Heart left ventricle (tissue), 16 donors: ENCODE results near the gene INSM1. TPM values are rescaled to one million over a fixed set of nuclear protein-coding genes. Genes with fewer than 3 reads are reported as not detected.

ENCODE experiments used
- ATAC-seq, 4 donors: fragments of 200-7000 bp; cut with Tn5 transposase; one replicate each; pipeline ENCODE4 v1.9.1; 2020 to 2022; ENCODE audit warnings: moderate library complexity in 4 of 4, mild to moderate bottlenecking in 3 of 4, moderate number of reproducible peaks in 1 of 4
- DNase-seq, 5 donors: peaks; one replicate each; pipeline ENCODE4 v3.0.0-alpha.2; 2020
- H3K27ac ChIP-seq, 12 donors: fragments of 200-600 bp; sonication (generic) in 4 of 12; one replicate each; pipeline versions ENCODE4 v1.5.0 to v1.8.0; 2016 to 2022; ENCODE audit warnings: mild to moderate bottlenecking in 2 of 12
- H3K27me3 ChIP-seq, 9 donors: fragments of 200-600 bp; sonication (generic) in 2 of 9; one replicate each; pipeline versions ENCODE4 v1.5.1 to v1.8.0; 2016 to 2022; ENCODE audit warnings: mild to moderate bottlenecking in 3 of 9
- H3K36me3 ChIP-seq, 9 donors: fragments of 200-600 bp; sonication (generic) in 2 of 9; one replicate each; pipeline versions ENCODE4 v1.5.0 to v1.8.0; 2018 to 2022; ENCODE audit warnings: mild to moderate bottlenecking in 2 of 9
- H3K4me1 ChIP-seq, 12 donors: fragments of 200-600 bp; sonication (generic) in 4 of 12; one replicate each; pipeline versions ENCODE4 v1.5.0 to v1.8.0; 2016 to 2022; ENCODE audit warnings: mild to moderate bottlenecking in 3 of 12
- H3K4me3 ChIP-seq, 12 donors: fragments of 200-600 bp; sonication (generic) in 4 of 12; one replicate each; pipeline versions ENCODE4 v1.5.0 to v1.8.0; 2017 to 2022; ENCODE audit warnings: mild to moderate bottlenecking in 9 of 12, moderate library complexity in 4 of 12
- H3K9me3 ChIP-seq, 12 donors: fragments of 200-600 bp; sonication (generic) in 4 of 12; one replicate each; pipeline versions ENCODE4 v1.5.0 to v1.8.0; 2016 to 2022; ENCODE audit warnings: mild to moderate bottlenecking in 1 of 12
- POLR2A ChIP-seq, 2 donors: fragments of 450-650 bp; IDR thresholded peaks; one replicate each; pipeline ENCODE4 v1.6.1; 2017; ENCODE audit warnings: antibody characterized with exemption in 2 of 2, mild to moderate bottlenecking in 2 of 2, moderate library complexity in 2 of 2
- WGBS, 4 donors: extraction: QIAGEN DNeasy Blood & Tissue Kit in 2 of 4; methylation state at CpG; one replicate each; pipeline versions ENCODE4 v1.1.5 to v1.1.7; 2013 to 2018; 5-methylcytosine and 5-hydroxymethylcytosine counted together
- intact Hi-C, 10 donors: fragments of 100-400 bp; cut with DNase I; formaldehyde crosslinking; loops; one replicate each; pipeline versions ENCODE4 v1.11.1 to v1.14.2; 2022
- polyA plus RNA-seq, 2 donors: library from polyadenylated mRNA; stranded (reverse); fragments of 200-250 nt; gene quantifications; one replicate each; pipeline ENCODE4 v1.2.3, GENCODE V29; 2013
- total RNA-seq, 9 donors: library from RNA; depleted of rRNA in 2 of 9; stranded (reverse); fragments of >200 nt in 2 of 9; fragmentation: NEBNext Ultra II Directional in 3 of 9; extraction: Animal tissue kit (Norgen Biotek cat#: 25700) in 3 of 9; gene quantifications; one replicate each; pipeline versions ENCODE4 v1.1.0 to v1.2.4, GENCODE V29; 2016 to 2023
- TF ChIP-seq, protein P1 (sequence below), 12 donors: fragments of 200-600 bp; sonication (generic) in 4 of 12; IDR thresholded peaks; one replicate each; pipeline versions ENCODE4 v1.5.0 to v1.8.0; 2018 to 2022; ENCODE audit warnings: antibody characterized with exemption in 12 of 12, mild to moderate bottlenecking in 5 of 12
- donor health status: ischemic (EF 13 %, LVEDD 7.1; RV severe dilation, severe dysfunction).
- donor health status: healthy with polysubstance abuse.
- donor health status: DM: no; HTN: yes; CAD: no.
- donor health status: DM: no; HTN: no; CAD: no.
- donor health status: ischemic (EF 25% LVEDD 6.9; RV normal size, moderate dysfunction).
- donor health status: ischemic (EF 25% LVEDD 5.7; RV mildly dilated, moderate dysfunction).
- donor health status: healthy.
- donor health status: DM: yes; HTN: yes; CAD: no.
- donor health status: ischemic (EF 35%, LVEDD 5.7; RV mildly dilated, moderate dysfunction).
- donor health status: nonischemic (EF 11% LVEDD 7.7; RV severe dilation, severe dysfunction).
- donor health status: DM: yes; HTN: yes; CAD: no.
- donor health status: PGD.
- donor health status: ischemic (EF 29% LVEDD 5.4; RV normal size, mild dysfunction).
- donor health status: nonischemic (EF 23%, LVEDD 6.1; RV moderate dilation, normal function).

The INSM1 gene
- total and polyA plus RNA-seq, 11 donors, result 0.08 TPM; not detected in 10

DNA sequence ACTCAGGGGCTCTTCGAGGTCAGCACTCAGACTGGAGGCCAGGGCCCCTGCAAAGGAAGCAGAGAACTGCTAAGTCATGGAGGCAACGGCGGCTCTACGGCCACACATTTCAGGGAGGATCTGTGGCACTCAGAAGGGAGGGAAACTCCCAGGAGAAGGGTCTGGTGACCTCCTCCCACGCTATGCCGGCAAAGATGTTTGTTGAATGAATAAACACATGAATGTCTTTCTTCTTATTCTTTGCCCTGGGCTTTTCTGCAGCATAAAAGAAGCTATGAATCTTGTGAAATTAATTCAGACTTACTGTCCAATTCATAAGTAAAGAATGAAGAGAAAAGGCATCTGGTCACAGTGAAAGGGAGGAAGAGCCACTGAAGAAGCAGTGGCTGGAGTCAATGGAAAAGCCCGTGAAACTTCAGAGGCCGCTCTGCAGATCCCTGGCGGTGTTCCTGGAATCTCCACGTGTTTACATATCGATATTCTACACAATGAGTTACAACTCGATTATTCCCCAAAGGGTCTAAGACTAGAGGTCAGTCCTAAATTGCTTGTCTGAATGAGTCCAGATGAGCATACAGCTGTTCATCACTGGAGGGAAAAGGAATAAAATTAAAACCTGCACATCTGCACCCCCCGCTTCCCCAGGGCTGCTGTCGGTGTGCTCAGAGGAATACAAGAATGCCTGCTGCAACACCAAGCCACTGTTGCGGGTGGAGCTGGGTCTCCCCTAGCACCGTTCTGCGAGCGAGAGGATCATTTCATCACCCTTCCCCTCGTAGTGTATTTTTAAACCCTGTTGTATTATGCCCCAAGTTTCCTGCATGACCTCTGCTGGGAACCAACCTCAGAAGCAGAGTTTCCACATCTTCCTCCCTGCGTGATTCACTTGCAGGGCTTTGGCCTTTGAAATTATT is 25.6 kb downstream of the INSM1 start:
- no peak overlapping the region for H3K4me3 ChIP-seq
- intact Hi-C loops, result no loop called here
- peaks cover 0 to 9% (median 0%) of the 10 kb centered on the region in 12 donors for H3K4me1 ChIP-seq
- no peaks in the 10 kb centered on the region for H3K27me3 ChIP-seq
- ATAC-seq, result no peak
- no peak for DNase-seq
- no peak overlapping the region for H3K27ac ChIP-seq
- peaks cover 0 to 44% (median 25%) of the 10 kb centered on the region in 9 donors for H3K36me3 ChIP-seq
- 71 to 76% (median 73%) methylated on average over 20 of the region's 20 CpGs for WGBS, 4 donors
- H3K9me3 ChIP-seq, result no peaks in the 10 kb centered on the region
- TF ChIP-seq, protein P1, sequence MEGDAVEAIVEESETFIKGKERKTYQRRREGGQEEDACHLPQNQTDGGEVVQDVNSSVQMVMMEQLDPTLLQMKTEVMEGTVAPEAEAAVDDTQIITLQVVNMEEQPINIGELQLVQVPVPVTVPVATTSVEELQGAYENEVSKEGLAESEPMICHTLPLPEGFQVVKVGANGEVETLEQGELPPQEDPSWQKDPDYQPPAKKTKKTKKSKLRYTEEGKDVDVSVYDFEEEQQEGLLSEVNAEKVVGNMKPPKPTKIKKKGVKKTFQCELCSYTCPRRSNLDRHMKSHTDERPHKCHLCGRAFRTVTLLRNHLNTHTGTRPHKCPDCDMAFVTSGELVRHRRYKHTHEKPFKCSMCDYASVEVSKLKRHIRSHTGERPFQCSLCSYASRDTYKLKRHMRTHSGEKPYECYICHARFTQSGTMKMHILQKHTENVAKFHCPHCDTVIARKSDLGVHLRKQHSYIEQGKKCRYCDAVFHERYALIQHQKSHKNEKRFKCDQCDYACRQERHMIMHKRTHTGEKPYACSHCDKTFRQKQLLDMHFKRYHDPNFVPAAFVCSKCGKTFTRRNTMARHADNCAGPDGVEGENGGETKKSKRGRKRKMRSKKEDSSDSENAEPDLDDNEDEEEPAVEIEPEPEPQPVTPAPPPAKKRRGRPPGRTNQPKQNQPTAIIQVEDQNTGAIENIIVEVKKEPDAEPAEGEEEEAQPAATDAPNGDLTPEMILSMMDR (IDR thresholded peaks at IDR 0.05), result no peak
- no peak for TF ChIP-seq POLR2A (IDR thresholded peaks at IDR 0.05)

DNA sequence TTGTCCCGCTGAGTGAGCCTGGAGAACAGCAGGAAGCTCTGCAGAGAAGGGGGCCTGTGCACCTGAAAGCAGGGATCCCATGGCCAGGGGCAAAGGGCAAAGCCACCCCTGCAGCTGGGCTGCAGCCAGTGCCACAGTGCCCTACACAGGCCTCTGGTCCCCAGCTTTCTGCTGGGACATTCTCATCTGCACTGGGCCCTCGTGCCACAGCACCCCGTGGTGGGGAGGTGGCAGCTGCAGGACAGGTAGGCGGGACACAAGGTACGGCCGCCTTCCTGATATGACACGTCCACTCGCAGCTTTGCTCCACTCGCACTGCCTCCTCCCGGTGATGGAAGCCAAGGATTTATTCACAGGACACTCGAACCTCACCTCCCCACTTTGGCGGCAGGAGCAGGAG is 27.2 kb downstream of the INSM1 start:
- Histone ChIP-seq H3K4me1 (peaks cover 0 to 9% (median 0%) of the 10 kb centered on the region in 12 donors), H3K4me3 (no peak overlapping the region), H3K36me3 (peaks cover 0 to 40% (median 25%) of the 10 kb centered on the region in 9 donors), H3K27me3 (no peaks in the 10 kb centered on the region), H3K27ac (no peak overlapping the region), H3K9me3 (no peaks in the 10 kb centered on the region)
- no peak for TF ChIP-seq POLR2A (IDR thresholded peaks at IDR 0.05)
- TF ChIP-seq, protein P1 (IDR thresholded peaks at IDR 0.05), result no peak
- DNase-seq (no peak), ATAC-seq (no peak)
- 94 to 100% (median 96%) methylated on average over 4 to 12 of the region's 12 CpGs for WGBS, 4 donors
- intact Hi-C loops, result no loop called here

DNA sequence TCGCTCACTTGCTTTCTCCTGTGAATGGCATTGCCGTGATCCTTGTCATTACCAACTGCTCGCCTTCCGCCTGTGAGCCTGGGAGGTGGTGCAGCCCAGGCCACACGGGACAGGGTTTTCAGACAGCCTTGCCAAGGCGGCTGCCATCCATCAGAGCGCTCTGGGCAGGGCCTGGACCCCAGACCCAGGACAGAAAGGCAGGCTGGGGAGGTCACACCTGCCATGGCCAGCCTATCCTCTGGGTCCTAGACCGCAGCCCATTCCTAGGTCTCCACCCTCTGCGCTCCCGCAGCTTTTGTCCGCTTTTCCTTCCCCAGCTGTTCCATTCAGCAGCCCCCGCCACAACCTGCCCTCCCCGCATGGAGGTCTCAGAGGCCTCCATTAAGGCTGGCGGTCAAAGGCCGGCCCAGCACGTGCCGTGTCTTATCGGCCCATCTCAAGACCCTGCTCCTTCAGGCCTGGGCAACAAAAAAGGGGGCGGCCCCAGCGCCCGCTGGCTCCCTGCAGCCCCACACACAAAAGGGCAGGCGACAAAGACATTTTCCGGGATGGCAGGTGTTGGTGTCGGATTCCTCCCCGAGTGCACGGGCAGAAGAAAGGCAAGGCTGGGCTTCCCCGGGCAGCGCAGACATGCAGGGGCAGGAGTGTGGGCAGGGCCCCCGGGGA is 28.1 kb downstream of the INSM1 start:
- Histone ChIP-seq H3K4me1 (peaks cover 0 to 9% (median 0%) of the 10 kb centered on the region in 12 donors), H3K27me3 (no peaks in the 10 kb centered on the region), H3K36me3 (peaks cover 0 to 39% (median 22%) of the 10 kb centered on the region in 9 donors), H3K27ac (no peak overlapping the region), H3K4me3 (no peak overlapping the region), H3K9me3 (no peaks in the 10 kb centered on the region)
- WGBS, 4 donors, result 95 to 96% (median 95%) methylated on average over 29 of the region's 29 CpGs
- TF ChIP-seq, protein P1 (IDR thresholded peaks at IDR 0.05), result no peak
- DNase-seq, result no peak
- peak in 1 of 4 donors; percentile 7 for ATAC-seq
- intact Hi-C loops, result no loop called here

DNA sequence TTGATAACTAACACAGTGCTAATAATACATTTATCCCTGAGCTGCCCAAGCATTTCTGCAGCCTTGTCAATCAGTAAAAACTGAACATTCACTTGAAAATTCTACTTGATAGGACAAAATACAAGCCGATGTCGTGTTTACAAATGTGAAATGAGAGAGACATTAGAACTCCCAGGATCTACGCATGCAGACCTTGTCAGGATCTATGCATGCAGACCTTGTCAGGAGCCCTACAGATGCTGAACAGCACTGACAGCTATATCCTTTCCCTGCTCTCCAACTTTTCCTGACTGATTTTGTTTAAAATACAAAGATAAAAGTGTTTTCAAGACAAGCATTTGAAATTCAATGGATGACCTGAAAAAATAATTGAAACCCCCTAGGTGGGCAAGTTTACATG is 28.9 kb downstream of the INSM1 start:
- Histone ChIP-seq H3K4me1 (peaks cover 0 to 9% (median 0%) of the 10 kb centered on the region in 12 donors), H3K36me3 (peaks cover 0 to 32% (median 18%) of the 10 kb centered on the region in 9 donors), H3K9me3 (no peaks in the 10 kb centered on the region), H3K4me3 (no peak overlapping the region), H3K27ac (no peak overlapping the region), H3K27me3 (no peaks in the 10 kb centered on the region)
- DNase-seq (no peak), ATAC-seq (no peak)
- intact Hi-C loops, result no loop called here
- TF ChIP-seq, protein P1 (IDR thresholded peaks at IDR 0.05), result no peak
- no peak for TF ChIP-seq POLR2A (IDR thresholded peaks at IDR 0.05)
- 97 to 100% (median 98%) methylated on average over 3 of the region's 3 CpGs for WGBS, 4 donors
